HG03095 (cell line): Measurements from ENCODE around the gene STARD3NL.

Experiments used
- ATAC-seq: cut with Tn5 transposase; IDR thresholded peaks from one replicate; pipeline ENCODE4 v1.9.1; 2021; ENCODE audit warnings: moderate library complexity; ENCODE audit not compliant: unreplicated experiment

Gene STARD3NL

DNA sequence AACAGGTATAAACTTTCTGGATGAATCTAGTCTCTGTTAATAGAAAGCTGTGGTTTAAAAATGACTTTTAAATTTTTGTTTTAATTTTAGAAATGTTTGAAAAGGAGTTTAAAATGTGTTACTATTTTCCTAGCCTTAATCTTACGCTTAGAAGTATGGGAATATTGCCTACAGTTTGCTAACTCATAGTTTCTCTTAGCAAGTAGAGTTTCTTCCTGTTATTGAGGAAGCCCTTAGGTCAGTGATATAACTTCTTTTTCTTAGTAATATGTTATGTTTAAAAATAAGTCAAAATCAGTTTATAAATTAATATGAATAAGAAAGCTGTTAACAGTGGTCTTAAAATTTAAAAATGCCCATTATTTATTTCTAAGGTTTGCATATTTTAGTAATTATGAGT lies 3.1 kb downstream of the STARD3NL start:
- ATAC-seq, result no peak

DNA sequence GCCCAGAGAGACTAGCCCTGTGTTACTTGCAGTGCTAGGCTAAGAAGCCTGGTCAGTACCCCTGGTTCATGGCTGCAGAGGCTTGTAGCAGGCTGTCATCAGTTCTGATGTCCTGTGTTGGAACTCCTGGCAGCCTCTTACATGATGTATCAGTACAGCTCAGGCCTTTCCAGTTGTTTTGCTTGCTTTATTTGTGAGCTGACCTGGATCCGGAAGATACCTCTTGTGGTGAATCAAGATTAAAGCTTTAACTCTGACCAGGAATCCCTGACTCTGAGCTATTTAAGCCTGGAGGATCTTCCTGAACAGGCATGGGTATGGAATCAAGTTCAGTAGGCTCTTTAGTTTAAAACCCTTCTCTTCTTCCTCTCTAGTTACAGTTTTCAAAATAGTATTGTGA lies 4.4 kb downstream of the STARD3NL start:
- no peak for ATAC-seq

DNA sequence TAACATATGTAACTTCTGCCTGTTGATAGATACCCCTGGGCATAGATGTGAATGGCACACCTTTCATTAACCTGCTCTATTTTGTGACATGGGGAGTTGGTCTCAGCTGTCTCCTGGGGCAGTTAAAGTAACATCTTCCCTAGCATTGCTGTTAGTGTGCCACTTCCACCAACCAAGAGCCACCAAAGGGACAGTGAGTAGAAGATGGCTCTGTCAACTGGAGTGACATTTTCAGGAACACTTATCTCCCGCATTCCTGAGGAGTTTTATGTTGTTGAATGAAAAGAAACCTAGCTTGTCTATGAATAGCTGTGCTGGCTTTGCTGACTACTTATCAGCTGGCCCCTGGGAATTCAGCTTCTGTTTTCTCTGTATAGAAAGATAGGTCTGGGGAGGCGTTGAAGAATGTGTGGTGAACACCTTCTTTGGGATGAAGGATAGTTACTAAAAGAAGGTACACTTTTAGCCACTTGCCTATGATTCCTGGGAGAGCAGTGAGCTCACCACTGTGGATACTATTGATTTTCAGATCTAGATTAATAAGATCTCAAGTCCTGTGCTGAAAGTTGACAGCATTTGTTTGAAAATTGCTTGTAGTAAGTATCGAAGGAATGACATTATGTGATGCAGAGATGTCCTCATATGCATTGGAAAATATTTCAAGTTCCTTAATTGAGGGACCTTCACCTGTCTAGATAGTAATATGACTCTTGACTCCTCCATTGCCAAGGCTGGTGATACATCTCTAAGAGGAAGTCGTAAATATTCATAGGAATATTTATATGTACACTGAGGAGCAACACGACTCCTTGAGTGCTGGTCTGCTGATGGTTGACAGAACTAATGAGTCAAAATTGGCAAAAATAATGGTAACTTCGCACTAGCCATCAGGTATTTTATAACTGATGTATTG lies 7.6 kb downstream of the STARD3NL start:
- ATAC-seq, result no peak

DNA sequence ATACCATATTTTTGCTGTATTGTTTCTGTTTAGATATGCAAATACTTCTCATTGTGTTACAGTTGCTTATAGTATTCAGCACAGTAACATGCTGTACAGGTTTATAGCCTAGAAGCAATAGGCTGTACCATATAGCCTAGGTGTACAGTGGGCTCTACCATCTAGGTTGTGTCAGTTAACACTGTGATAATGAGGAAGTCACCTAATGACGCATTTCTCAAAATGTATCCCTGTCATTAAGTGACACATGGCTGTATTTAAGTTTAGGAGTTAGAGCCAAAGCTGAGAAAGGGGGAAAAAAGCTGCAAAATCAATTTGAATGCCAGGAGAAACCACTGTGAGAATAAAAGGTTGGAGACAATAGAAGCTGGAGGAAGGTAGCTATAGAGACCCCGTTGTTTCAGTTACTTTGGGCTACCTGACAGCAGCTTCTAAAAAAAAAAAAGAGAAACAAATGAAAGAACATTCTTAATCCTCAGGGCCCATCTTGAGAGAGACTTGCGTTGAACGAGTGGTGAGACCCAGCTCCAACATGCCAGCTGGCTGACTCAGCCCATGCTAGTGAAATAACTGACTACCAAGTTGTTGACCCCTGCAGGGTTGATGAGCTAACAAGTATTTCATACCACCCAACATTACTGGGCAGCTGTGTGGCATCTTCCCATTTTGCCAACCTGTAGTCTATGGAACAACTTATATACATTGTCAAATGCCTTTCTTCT lies 8.7 kb downstream of the STARD3NL start:
- no peak for ATAC-seq

DNA sequence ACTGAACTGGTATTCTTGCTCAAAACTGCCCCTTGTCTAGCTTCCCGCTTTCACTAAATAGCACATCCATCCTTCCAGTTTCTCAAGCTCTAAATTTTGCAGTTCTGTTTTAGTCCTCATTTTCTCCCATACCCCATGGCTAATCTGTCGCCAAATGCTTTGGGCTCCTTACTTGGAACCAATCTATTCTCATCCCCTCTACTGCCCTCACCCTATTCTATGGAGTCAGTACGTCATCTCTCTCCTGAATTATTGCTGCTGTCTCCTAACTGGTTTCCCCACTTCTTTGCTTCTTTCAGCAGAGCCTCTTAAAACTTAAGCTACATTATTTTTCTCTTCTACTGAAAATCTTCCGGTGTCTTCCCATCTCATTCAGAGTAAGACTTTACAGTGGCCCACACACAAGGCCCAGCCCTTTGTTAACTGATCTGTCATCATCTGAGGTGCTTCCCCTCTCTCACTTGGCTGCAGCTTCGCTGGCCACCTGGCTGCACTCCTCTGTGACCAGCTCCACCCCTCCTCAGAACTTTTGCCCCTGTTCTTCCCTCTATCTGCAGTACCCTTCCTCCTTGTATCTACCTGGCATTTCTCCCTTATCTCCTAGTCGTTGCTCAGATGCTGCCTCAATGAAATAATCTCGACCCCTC lies 9.9 kb downstream of the STARD3NL start:
- peak; percentile 96 for ATAC-seq

DNA sequence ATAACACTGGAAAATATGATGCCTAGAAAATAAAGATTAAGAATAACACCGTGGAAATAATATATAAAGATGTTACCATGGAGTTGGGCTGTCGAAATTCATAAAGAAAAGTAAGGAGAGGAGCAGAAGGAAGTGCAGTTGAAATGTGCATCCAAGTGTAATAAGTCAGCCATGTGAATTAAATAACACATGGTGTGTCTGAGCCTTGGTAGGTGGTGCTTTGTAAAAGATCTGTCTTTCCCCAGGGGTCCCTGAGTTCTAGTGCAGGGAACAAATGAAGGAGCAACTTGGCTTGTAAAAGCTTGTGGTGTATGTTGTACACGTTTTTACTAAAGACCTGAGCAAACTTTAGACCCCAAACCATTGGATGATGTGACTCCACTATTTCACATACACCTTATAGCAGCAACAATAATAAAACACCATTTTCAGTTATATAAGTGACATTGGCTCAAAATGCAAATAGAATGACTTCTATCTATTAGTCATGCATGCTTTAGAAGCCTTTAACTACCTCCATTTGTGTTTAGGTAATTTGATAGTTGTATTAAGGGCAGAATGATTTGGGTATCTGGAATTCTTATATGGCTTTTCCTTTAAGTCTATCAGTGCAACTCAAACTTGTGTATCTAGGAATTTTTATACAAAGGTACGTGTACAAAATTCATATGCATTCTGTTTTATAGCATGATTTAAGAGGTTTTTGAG lies 11.3 kb downstream of the STARD3NL start:
- no peak for ATAC-seq

DNA sequence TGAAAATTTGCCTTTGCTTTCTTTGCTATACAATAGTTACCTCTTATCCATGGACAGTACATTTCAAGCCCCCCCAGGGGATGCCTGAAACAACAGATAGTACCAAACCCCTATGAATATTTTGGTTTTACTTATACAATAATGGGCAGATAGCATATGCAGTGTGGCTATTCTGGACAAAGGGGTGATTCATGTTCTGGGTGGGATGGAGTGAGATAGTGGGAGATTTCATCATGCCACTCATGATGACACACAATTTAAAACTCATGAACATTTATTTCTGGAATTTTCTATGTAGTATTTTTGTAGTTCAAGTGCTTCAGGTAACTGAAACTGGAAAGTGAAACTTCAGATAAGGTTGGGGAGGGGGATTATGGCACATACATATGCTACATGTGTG lies 12.0 kb downstream of the STARD3NL start:
- no peak for ATAC-seq

DNA sequence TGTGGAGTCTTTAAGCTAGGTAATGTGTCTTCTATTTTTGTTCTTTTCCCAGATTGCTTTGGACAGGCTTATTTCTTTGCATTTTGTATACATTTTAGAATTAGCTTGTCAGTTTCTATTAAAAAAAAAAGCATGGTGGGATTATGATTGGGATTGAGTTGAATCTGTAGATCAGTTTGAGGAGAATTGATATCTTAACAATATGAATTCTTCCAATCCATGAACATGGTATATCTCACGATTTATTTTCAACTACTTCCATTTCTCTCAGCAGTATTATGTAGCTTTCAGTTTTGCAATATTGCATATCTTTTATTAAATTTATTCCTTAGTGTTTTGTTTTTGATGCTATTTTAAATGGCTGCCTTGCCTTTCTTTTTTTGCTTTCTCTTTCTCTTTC lies 13.7 kb downstream of the STARD3NL start:
- no peak for ATAC-seq

DNA sequence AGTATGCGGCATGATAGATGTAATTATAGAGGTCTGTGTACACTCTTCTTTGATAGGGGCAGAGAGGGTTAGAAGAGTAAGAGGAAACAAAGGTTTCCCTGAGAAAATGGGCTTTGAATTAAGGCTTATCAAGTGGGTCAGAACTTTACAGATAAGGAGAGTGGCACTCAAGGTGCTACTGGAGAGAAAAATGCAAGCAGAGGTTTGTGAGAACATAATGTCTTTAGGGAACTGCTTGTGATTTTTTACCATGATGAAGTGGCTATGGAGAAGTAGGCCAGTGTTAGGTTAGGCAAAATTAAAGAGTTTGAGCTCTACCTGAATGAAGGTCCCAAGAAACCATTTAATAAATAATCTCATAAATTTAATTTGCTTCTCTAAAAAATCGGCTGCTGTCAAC lies 14.3 kb downstream of the STARD3NL start:
- ATAC-seq, result no peak

DNA sequence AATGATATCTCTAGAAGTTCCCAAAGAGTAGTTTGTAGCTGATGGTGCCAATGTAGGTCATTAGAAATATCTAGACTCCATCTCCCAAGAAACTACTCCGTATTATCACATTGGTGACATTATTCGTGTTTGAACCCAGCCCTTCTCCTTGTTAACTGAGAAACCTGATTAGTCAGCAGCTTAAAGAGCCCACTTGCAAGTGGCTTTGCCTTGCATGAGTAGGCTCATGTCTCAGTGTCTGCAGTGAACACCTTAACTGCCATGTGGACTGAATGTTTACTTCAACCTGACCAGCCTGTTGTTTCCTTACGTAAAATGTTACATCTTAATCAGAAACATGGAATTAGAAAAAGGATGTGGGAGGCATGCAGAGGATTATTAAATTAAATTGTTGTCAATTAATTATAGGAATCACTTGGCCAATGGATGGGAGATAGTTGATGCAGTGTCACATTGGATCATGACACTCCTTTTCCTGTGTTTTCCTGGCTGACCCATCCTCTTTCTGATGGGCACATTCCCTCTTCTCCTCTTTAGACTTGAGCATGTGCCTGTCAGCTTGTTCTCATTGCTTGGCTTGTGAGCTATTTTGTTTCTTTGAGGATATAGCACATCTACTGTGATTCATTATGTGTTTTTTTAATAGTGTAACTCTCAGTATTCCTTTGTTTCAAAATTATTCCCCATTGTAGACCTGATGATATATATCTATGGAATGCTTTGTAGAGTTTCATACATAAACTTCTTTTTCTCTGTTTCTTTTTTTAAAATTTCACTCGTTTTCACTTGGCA lies 18.0 kb downstream of the STARD3NL start:
- ATAC-seq, result no peak

DNA sequence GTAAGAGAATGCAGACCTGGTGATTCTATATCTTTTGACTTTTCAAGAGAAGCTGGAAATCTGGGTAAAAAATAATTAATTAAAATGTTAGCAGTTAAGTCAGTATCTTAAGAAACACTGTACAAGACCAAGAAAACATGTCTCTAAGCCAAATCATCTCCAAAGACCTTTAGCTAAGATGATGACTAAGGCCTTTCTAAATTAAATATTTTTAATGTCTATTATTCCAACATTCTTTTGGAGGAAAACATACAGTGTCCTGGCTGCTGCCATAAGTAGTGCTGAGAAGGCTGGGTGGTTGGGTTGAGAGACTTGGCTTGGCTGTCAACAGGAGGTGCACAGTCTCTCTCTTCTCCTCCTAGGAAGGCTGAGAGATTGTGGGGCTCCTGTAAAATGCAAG lies 20.3 kb downstream of the STARD3NL start:
- ATAC-seq, result no peak

DNA sequence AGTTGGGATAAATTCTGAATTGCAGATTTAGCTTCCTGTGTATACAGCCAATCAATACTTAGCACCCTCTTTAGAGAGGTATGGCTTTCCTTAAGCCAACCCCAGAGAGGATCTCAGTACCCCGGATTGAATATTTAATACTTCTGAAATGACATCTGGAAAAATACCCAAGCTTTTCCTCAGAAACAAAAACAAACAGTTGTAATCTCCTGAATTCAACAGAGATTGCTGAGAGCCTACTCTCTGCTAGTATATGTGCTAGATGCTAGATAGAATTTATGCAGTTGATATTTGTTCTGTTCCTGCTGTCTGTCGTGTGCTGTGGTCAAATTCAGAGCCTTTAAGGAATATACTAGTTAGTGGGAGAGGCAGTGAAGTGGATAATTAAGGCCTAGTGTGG lies 21.1 kb downstream of the STARD3NL start:
- ATAC-seq, result no peak

DNA sequence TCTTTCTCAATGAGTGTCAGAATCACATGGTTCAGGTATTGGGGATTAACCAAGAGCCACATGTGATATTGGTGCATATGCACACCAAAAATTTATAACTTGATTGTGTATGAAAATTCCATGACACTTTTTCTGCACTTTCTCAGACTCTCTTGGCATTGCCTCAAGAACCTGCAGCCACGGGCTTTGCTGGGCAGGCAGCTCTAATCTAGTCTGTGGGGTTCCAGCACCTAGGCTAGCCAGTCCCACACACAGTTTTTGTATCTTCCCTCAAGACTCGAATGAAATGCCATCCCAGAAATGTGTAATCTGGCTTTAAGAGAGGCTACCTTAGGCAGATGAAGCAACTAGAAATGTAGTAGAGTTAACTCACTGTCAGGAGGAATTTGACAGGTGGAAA lies 21.7 kb downstream of the STARD3NL start:
- no peak for ATAC-seq

DNA sequence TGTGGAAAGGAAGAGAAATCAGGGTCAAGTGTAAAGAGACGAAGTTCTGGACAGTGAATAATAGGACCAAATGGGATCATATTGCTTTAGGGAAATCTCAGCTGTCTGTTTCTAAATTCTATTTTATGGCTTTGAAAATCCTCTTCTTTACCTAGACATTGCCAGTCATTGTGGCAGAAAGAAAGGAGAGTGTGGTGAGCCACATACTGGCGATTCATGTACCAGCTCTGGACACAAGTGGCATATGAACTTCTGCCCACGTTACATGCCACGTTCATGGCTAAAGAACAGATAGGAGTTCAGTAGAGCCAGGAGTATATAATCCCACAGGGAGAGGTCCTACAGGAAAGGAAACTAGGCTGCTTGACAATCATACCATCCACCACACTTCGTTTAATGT lies 28.0 kb downstream of the STARD3NL start:
- no peak for ATAC-seq

DNA sequence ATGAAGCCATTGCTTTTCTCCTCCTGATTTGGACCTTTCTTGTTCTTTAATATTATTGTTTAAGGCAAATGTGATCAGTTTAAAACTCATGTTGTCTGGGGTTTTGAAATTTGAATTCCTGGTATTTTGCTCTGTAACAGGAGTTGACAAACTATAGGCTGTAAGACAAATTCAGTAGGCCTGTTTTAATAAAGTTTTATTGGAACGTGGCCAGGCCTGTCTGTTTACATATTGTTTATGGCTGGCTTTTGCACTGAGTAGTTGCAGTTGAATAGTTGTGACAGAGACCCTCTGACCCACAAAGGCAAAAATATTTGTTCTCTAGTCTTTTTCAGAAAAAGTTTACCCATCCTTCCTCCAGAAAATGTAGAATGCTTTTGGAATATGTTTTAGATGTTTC lies 29.8 kb downstream of the STARD3NL start:
- no peak for ATAC-seq

DNA sequence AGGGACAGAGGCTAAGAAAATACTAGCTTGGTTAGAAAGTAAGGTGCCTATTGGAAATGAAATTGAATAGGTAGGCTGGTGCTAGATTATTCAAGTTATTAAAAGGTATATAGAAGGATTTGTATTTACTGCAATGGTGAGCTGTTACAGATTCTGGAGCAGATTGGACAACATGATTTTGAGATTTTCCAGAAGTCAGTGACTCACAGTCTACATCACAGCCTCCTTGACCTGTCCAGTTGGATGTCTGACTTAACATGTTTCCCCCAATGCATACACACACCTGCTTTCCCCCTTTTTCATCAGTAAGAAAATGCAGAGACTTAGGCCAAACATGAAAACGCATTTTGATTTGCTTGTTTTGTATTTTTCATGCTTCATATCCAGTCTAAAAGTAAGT lies 33.4 kb downstream of the STARD3NL start:
- ATAC-seq, result no peak

DNA sequence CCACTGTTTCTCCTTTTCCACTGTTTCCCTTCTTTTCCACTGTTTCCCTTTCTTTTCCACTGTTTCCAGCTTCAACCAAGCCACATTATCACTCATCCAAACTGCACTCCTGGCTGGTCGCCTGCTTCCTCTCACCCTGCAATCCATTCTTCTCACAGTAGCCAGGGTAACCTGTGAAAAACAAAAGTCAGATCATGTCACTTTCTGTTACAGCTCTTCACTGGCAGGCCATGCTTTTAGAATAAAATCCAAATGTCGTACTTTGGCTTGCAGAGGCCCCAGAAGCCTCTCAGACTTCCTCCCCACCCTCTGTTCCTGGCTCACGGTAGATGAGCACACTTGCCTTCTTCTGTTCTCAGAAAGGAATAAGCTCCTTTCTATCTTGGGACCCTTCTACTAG lies 33.9 kb downstream of the STARD3NL start:
- no peak for ATAC-seq

DNA sequence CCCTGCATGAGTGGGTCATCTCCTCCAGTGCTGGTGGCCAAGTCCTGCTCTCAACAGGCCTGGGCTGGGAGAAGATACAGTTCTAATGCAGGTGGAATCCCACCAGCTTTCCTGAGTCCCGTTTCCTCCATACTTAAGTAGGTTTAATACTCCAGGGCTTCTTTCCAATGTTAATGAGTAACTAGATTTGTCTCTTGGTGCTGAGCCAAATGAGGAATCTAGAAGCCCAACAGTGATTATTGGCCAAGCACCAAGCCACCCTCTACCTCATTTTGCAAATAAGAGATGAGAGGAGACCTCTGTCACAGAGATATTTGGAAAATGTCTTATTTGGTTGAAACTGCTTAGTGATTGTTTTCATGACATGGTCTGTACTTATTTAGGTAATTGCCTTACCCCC lies 37.1 kb downstream of the STARD3NL start:
- ATAC-seq, result no peak

DNA sequence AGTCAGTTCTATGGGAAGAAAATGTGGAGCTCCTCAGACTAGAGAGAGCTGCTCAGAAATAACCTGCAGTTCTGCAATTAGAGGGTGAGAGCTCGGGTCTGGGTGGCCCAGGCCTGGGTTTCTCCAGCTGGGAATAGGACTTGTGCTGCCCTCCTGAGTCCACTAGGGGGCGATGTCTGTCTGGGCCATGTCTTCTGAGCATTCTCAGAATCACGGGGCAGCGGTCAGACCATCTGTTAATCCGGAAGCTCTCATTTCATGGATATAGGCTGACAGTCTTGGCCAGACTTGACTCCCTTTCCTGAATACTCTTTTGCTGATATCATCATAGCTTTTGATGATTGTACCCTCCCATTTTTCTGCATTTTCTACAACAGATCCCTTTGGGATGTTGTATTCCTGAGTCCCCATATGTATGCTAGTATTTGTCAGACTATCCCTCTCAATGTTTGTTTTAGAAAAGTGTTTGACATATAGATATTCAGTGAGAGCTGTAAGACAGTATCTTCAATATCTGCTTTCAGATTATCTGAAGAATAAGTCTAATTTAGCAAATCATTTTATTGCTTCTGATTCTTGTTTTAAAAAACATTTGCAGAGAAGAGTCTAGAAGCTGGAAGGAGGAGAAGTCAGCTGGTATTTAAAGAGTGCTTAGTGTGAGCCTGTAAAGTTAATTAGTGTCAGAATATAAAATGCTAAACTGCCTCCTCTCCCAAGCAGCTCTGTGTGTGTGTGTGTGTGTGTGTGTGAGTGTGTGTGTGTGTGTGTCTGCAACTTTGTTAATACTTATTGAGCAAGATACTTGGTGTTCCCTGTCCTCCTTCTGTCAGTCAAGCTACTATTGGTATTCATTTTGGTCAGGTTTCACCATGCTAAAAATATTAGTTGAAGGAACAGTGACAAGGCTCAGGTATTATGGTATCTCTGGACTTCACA lies 38.0 kb downstream of the STARD3NL start:
- peak; percentile 96 for ATAC-seq
